Upper lobe of right lung (tissue), 1 donor: ENCODE measurements around the gene PRTFDC1. TPM values are rescaled to one million over a fixed set of nuclear protein-coding genes. Genes with fewer than 3 reads are reported as not detected.

Experiments
- ATAC-seq: fragments of 200-7000 bp; cut with Tn5 transposase; one replicate; pipeline ENCODE4 v1.9.1; 2020; ENCODE audit warnings: mild to moderate bottlenecking, moderate library complexity
- DNase-seq: peaks from one replicate; pipeline ENCODE4 v3.0.0-alpha.2; 2020
- H3K27ac ChIP-seq: fragments of 200-600 bp; one replicate; pipeline ENCODE4 v1.8.0; 2022
- H3K27me3 ChIP-seq: fragments of 200-600 bp; one replicate; pipeline ENCODE4 v1.8.0; 2022; ENCODE audit warnings: mild to moderate bottlenecking
- H3K36me3 ChIP-seq: fragments of 200-600 bp; one replicate; pipeline ENCODE4 v1.8.0; 2022
- H3K4me1 ChIP-seq: fragments of 200-600 bp; one replicate; pipeline ENCODE4 v1.8.0; 2022
- H3K4me3 ChIP-seq: fragments of 200-600 bp; one replicate; pipeline ENCODE4 v1.8.0; 2022; ENCODE audit warnings: mild to moderate bottlenecking
- H3K9me3 ChIP-seq: fragments of 200-600 bp; one replicate; pipeline ENCODE4 v1.8.0; 2022
- intact Hi-C: fragments of 100-400 bp; cut with DNase I; formaldehyde crosslinking; loops from one replicate; pipeline ENCODE4 v1.11.0; 2022
- total RNA-seq: library from RNA; stranded (reverse); fragmentation: NEBNext Ultra II Directional; extraction: Animal tissue kit (Norgen Biotek cat#: 25700); gene quantifications from one replicate; pipeline ENCODE4 v1.2.1, GENCODE V29; 2021
- TF ChIP-seq, protein P1 (sequence below): fragments of 200-600 bp; IDR thresholded peaks from one replicate; pipeline ENCODE4 v1.8.0; 2022; ENCODE audit warnings: antibody characterized with exemption
- donor health status: DM: no; HTN: yes; CAD: no; lungs with severe emphysema.

The PRTFDC1 gene
- total RNA-seq, 1 donor from 2014 or later, result 2.7 TPM

DNA sequence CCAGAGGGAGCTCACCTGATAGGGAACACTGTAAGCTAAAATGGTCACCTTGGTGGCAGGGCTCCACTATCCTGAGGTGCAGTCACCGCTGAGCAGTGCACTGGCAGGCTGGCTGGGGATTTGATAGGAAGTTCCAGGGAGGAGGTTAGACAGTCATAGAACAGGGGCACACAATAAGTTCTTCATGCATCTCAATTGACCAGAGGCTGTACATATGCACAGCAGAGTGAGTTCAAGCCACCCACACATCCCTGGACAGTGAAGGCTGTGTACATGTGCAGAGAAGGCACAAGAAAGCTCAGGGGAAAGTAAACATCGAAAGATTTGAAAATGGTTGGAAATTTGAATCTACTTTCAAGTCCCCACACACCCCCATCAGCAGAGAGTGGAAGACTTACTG, 13.9 kb downstream of the PRTFDC1 start:
- TF ChIP-seq, protein P1, sequence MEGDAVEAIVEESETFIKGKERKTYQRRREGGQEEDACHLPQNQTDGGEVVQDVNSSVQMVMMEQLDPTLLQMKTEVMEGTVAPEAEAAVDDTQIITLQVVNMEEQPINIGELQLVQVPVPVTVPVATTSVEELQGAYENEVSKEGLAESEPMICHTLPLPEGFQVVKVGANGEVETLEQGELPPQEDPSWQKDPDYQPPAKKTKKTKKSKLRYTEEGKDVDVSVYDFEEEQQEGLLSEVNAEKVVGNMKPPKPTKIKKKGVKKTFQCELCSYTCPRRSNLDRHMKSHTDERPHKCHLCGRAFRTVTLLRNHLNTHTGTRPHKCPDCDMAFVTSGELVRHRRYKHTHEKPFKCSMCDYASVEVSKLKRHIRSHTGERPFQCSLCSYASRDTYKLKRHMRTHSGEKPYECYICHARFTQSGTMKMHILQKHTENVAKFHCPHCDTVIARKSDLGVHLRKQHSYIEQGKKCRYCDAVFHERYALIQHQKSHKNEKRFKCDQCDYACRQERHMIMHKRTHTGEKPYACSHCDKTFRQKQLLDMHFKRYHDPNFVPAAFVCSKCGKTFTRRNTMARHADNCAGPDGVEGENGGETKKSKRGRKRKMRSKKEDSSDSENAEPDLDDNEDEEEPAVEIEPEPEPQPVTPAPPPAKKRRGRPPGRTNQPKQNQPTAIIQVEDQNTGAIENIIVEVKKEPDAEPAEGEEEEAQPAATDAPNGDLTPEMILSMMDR, result no peak
- ATAC-seq (no peak), DNase-seq (no peak)
- H3K36me3 ChIP-seq, result no peaks in the 10 kb centered on the region
- H3K9me3 ChIP-seq, result no peaks in the 10 kb centered on the region
- no peaks in the 10 kb centered on the region for H3K27me3 ChIP-seq
- intact Hi-C loops, result no loop called here
- H3K4me1 ChIP-seq, result no peaks in the 10 kb centered on the region
- no peak overlapping the region for H3K27ac ChIP-seq
- H3K4me3 ChIP-seq, result no peak overlapping the region

DNA sequence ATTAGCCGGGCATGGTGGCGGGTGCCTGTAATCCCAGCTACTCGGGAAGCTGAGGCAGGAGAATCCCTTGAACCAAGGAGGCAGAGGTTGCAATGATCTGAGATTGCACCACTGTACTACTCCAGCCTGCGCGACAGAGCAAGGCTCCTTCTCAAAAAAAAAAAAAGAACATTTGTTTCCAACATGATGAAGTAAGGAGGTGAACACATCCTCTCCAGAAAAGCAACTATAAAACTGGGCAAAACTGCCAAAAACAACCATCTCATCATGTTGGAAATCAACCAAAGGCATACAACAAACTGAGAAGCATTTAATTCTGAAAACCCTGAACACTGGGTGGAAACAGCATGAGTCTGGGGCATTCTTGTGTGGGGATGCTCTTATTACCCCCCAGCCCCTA, 14.3 kb downstream of the PRTFDC1 start:
- Histone ChIP-seq H3K4me3 (no peak overlapping the region), H3K4me1 (no peaks in the 10 kb centered on the region), H3K36me3 (no peaks in the 10 kb centered on the region), H3K27me3 (no peaks in the 10 kb centered on the region), H3K9me3 (no peaks in the 10 kb centered on the region), H3K27ac (no peak overlapping the region)
- ATAC-seq (no peak), DNase-seq (no peak)
- intact Hi-C loops, result no loop called here
- TF ChIP-seq, protein P1, result no peak

DNA sequence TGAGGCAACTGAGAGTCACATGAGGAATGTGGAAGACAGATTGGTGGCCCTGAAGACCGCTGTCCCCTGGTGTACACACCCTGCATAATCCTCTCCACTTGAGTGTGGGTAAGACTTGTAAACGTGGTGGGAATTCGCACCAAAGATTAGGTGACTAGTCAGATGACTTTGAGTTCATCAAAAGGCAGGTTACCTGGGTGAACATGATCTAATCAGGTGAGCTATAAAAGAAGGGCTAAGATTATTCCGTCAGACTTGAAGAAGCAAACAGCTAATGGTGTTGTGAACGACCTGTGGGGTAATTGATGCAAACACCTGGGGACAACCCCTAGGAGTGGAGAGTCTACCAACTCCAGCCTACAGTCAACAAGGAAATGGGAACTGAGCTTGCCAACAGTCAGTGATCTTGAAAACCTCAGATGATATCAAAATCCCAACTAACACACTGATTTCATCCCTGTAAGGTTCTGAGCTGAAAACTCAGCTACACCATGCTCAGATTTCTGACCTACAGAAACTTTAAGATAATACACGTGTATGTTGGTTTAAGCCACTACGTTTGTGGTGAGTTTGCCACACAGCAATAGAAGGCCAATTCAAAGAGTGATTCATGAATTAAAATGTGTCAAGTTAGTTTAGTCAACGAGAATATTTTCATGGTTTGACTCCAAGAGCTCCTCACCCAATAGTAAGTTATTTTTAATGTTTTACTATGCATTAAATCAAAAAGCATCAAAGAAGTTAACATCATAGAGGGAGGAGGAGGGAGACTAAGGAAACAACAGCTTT, 16.7 kb downstream of the PRTFDC1 start:
- H3K4me1 ChIP-seq, result no peaks in the 10 kb centered on the region
- no peaks in the 10 kb centered on the region for H3K36me3 ChIP-seq
- no peak for DNase-seq
- peak; percentile 30 for ATAC-seq
- no peak overlapping the region for H3K4me3 ChIP-seq
- intact Hi-C loops, result no loop called here
- TF ChIP-seq, protein P1, result peak; percentile 9
- no peaks in the 10 kb centered on the region for H3K9me3 ChIP-seq
- no peak overlapping the region for H3K27ac ChIP-seq
- no peaks in the 10 kb centered on the region for H3K27me3 ChIP-seq

DNA sequence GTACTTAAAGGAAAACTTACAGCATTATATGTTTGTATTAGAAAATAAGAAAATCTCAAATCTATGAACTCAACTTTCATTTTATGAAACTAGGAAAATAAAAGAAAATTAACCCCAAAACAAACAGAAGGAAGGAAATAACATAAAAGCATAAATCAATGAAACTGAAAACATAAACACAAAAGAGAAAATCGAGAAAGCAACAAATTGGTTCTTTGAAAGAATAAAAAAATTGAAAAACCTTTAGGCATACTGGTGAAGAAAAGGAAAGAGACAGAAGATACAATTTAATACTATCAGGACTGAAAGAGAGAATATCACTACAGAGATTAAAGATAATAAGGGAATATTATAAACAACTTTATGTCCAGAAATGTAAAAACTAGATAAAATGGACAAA, 21.2 kb downstream of the PRTFDC1 start:
- Histone ChIP-seq H3K4me3 (no peak overlapping the region), H3K9me3 (no peaks in the 10 kb centered on the region), H3K27me3 (no peaks in the 10 kb centered on the region), H3K4me1 (no peaks in the 10 kb centered on the region), H3K27ac (no peak overlapping the region), H3K36me3 (no peaks in the 10 kb centered on the region)
- ATAC-seq, result no peak
- TF ChIP-seq, protein P1, result no peak
- DNase-seq, result no peak
- intact Hi-C loops, result no loop called here

DNA sequence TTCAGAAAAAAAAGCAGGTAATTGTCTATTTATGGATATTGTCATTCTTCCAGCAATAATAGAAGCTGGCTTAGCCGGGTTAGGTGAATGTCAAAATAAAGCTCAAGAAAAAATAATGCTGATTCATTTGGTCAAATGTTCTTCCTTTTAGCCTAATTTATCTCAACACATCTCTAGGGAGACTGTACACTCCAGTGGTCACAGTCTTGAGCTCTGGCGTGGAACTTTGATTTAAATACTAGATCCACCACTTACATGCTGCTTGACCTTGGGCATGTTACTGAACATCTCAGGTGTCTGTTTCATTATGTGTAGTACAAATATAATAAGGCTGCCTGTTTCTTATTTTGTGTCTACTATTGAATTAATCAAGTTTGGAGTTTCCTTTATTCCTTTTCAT, 22.0 kb downstream of the PRTFDC1 start:
- intact Hi-C loops, result no loop called here
- DNase-seq (no peak), ATAC-seq (no peak)
- Histone ChIP-seq H3K27ac (no peak overlapping the region), H3K4me3 (no peak overlapping the region), H3K27me3 (no peaks in the 10 kb centered on the region), H3K36me3 (no peaks in the 10 kb centered on the region), H3K4me1 (no peaks in the 10 kb centered on the region), H3K9me3 (no peaks in the 10 kb centered on the region)
- TF ChIP-seq, protein P1, result no peak
